ENCODE data around the gene SORCS1. TPM values are rescaled to one million over a fixed set of nuclear protein-coding genes. Genes with fewer than 3 reads are reported as not detected.

SORCS1 gene
- total RNA-seq, 1 donor from 2014 or later = 1.1 TPM

DNA sequence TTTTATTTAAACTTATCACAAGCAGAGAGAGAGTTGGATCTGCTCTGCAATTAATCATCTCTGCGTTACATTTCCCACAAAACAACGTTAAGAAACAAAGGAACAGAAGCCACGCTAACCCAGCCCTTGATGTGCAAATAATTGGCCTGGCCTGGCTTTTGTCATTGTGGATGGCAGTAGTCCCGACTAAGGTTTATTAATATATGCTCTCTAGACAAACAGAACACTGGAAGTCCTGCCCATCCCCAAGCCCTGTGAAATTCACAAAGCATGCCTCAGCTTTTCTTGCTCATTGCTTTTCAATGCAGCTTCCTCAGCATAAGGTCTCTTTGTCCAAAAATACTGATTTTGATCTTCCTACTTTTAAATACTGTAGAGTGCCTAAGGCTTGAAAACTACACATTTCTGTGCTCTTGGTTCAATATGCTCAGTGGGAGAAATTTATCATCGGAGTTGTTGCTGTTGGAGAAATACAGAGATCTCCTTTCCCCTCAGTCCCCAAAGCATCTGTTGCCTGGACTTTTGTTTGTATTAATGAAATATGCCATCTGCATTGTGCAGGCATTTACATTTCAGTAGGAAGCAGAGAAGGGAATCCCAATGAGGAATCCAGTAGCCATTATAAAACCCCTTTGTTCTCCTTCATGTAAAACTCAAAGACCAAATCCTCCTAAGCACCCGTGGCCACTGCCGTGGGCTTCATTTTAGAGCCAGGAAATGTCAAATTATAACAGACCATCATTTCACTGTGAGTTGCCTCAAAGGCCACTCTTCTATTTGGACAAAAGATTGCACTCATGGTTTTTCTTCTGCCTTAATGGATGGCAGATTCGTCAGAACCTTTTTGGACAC lies 61.1 kb downstream of the SORCS1 start:
- DNase-seq (ENCODE audit: low read depth) (no peak), FAIRE-seq (no peak)
- H3K27me3 Mint-ChIP-seq (ENCODE audit: low read depth, unreplicated experiment) = no peaks in the 10 kb centered on the region
- Histone ChIP-seq H3K36me3 (ENCODE audit: insufficient read depth, low read length) (no peaks in the 10 kb centered on the region), H4K20me1 (ENCODE audit: insufficient read depth, low read length) (no peaks in the 10 kb centered on the region), H3K4me2 (ENCODE audit: low read length) (no peak overlapping the region), H2AFZ (ENCODE audit: low read depth, low read length) (no peak overlapping the region), H3K4me1 (ENCODE audit: insufficient read depth, low read length) (no peaks in the 10 kb centered on the region), H3K79me2 (ENCODE audit: insufficient read depth, low read length) (no peaks in the 10 kb centered on the region), H3K9ac (ENCODE audit: low read length) (no peak overlapping the region), H3K4me3 (ENCODE audit: insufficient read depth, low read depth, low read length) (no peak overlapping the region), H3K9me3 (ENCODE audit: insufficient read depth, low read depth, low read length) (no peaks in the 10 kb centered on the region), H3K27me3 (ENCODE audit: insufficient read depth, low read length) (no peaks in the 10 kb centered on the region), H3K27ac (ENCODE audit: low read depth, low read length) (no peak overlapping the region)
- no peaks in the 10 kb centered on the region for H3K36me3 Mint-ChIP-seq (ENCODE audit: low read depth, unreplicated experiment)
- no peak for TF ChIP-seq EZH2 (IDR thresholded peaks at IDR 0.05; ENCODE audit: insufficient read depth, low read length)
- no peak for TF ChIP-seq CTCF (IDR thresholded peaks at IDR 0.05; ENCODE audit: insufficient read depth, low read depth, low read length)
- H3K27ac Mint-ChIP-seq (ENCODE audit: unreplicated experiment) = no peak overlapping the region
- H3K9me3 Mint-ChIP-seq (ENCODE audit: unreplicated experiment) = peaks cover 3% of the 10 kb centered on the region
- peaks cover 4% of the 10 kb centered on the region for H3K4me1 Mint-ChIP-seq (ENCODE audit: low read depth, unreplicated experiment)
- H3K4me3 Mint-ChIP-seq (ENCODE audit: unreplicated experiment) = no peak overlapping the region

GRCh38 chr10:107098326-107098725 lies 66.2 kb downstream of the SORCS1 start:
- H3K27me3 Mint-ChIP-seq (ENCODE audit: low read depth, unreplicated experiment) = no peaks in the 10 kb centered on the region
- FAIRE-seq = no peak
- no peaks in the 10 kb centered on the region for H3K9me3 Mint-ChIP-seq (ENCODE audit: unreplicated experiment)
- TF ChIP-seq CTCF (IDR thresholded peaks at IDR 0.05; ENCODE audit: insufficient read depth, low read depth, low read length) (no peak), EZH2 (IDR thresholded peaks at IDR 0.05; ENCODE audit: insufficient read depth, low read length) (no peak)
- no peaks in the 10 kb centered on the region for H3K36me3 ChIP-seq (ENCODE audit: insufficient read depth, low read length)
- no peak for DNase-seq (ENCODE audit: low read depth)
- H3K27ac Mint-ChIP-seq (ENCODE audit: unreplicated experiment) = no peak overlapping the region
- H3K4me2 ChIP-seq (ENCODE audit: low read length) = no peak overlapping the region
- no peaks in the 10 kb centered on the region for H3K79me2 ChIP-seq (ENCODE audit: insufficient read depth, low read length)
- peaks cover 3% of the 10 kb centered on the region for H3K4me1 Mint-ChIP-seq (ENCODE audit: low read depth, unreplicated experiment)
- H4K20me1 ChIP-seq (ENCODE audit: insufficient read depth, low read length) = no peaks in the 10 kb centered on the region
- H3K4me3 ChIP-seq (ENCODE audit: insufficient read depth, low read depth, low read length) = no peak overlapping the region
- no peaks in the 10 kb centered on the region for H3K4me1 ChIP-seq (ENCODE audit: insufficient read depth, low read length)
- H3K9ac ChIP-seq (ENCODE audit: low read length) = no peak overlapping the region
- H3K36me3 Mint-ChIP-seq (ENCODE audit: low read depth, unreplicated experiment) = no peaks in the 10 kb centered on the region
- H3K9me3 ChIP-seq (ENCODE audit: insufficient read depth, low read depth, low read length) = no peaks in the 10 kb centered on the region
- no peak overlapping the region for H2AFZ ChIP-seq (ENCODE audit: low read depth, low read length)
- H3K27me3 ChIP-seq (ENCODE audit: insufficient read depth, low read length) = no peaks in the 10 kb centered on the region
- no peak overlapping the region for H3K4me3 Mint-ChIP-seq (ENCODE audit: unreplicated experiment)
- no peak overlapping the region for H3K27ac ChIP-seq (ENCODE audit: low read depth, low read length)
